Measurements from ENCODE around the gene MRPL55.

DNA sequence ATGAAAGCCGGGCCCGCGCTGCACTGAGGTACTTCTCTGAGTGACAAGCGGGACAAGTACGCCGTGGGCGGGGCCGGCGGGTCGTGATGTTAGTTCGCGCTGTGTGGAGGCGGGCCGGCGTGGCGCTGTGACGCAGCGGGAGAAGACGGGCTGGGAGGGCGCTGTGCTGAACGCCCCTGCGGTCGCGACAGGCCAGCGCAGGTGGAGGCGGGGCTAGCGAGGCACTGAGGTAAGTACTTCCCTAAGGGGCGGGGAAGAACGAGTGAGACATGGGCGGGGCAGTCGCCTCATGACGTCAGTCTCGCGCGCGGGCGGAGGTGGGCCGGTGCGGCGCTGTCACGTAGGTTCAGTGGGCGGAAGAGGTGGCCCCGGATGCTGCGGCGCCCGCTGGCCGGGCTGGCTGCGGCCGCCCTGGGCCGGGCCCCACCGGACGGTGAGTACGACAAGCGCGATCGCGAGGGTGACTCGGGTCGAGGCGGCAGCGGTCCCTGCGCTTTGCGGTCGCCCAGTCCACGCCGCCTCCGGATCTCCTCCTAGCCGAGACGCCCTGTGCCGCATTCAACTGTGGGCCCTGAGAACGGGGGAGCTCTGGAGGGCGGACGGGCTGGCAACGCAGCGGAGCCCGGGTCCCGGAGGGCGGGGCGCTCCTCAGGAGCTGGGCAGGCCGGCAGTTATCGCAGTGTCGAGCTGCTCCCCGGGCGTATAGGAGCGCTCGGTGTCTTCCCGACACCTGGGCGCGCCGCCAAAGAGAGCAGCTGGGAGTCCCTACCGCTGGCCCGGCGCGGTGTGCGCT lies 31.0 kb upstream of the MRPL55 start, which contains the start of gene GUK1:
- TF ChIP-seq, protein P1, sequence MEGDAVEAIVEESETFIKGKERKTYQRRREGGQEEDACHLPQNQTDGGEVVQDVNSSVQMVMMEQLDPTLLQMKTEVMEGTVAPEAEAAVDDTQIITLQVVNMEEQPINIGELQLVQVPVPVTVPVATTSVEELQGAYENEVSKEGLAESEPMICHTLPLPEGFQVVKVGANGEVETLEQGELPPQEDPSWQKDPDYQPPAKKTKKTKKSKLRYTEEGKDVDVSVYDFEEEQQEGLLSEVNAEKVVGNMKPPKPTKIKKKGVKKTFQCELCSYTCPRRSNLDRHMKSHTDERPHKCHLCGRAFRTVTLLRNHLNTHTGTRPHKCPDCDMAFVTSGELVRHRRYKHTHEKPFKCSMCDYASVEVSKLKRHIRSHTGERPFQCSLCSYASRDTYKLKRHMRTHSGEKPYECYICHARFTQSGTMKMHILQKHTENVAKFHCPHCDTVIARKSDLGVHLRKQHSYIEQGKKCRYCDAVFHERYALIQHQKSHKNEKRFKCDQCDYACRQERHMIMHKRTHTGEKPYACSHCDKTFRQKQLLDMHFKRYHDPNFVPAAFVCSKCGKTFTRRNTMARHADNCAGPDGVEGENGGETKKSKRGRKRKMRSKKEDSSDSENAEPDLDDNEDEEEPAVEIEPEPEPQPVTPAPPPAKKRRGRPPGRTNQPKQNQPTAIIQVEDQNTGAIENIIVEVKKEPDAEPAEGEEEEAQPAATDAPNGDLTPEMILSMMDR (IDR thresholded peaks at IDR 0.05): peak; percentile 38 to 39
- peak; percentile 35 to 76 (median 52) for TF ChIP-seq POLR2AphosphoS5 (IDR thresholded peaks at IDR 0.05)
- TF ChIP-seq POLR2A (IDR thresholded peaks at IDR 0.05): peak; percentile 86 to 91
- peak; percentile 78 for TF ChIP-seq EP300 (IDR thresholded peaks at IDR 0.05)

Measured in suprapubic skin (tissue), 4 donors.